Astrocyte of the spinal cord (primary cell): Measurements from ENCODE around the gene PERM1.

ENCODE experiments used
- DNase-seq: peaks from one replicate; pipeline ENCODE4 v3.0.0; 2011; ENCODE audit warnings: low read depth, low spot score
- H3K4me3 ChIP-seq: 2 replicates; pipeline ENCODE4 v1.5.1; 2011; ENCODE audit warnings: low read depth, mild to moderate bottlenecking, low read length, moderate library complexity
- CTCF ChIP-seq: IDR thresholded peaks from 2 replicates; pipeline ENCODE4 v1.5.1; 2012; ENCODE audit warnings: low read depth, mild to moderate bottlenecking, low read length, inconsistent platforms
- in situ Hi-C: cut with HindIII; loops from 2 replicates; pipeline ENCODE4 v1.10.0; 2017; ENCODE audit warnings: low sequenced_read_pairs

PERM1 gene

GRCh38 chr1:940107-941014, 41.5 kb downstream of the PERM1 start:
- H3K4me3 ChIP-seq: peak overlapping the region; percentile 26
- in situ Hi-C loops: no loop called here
- DNase-seq: peak; percentile 84
- TF ChIP-seq CTCF: no peak

- no peak for DNase-seq
- in situ Hi-C loops: no loop called here
- no peak overlapping the region for H3K4me3 ChIP-seq
- no peak for TF ChIP-seq CTCF
Measured at GRCh38 chr1:939511-940106, 42.3 kb downstream of the PERM1 start.

- TF ChIP-seq CTCF: no peak
- H3K4me3 ChIP-seq: no peak overlapping the region
- DNase-seq: no peak
- in situ Hi-C loops: no loop called here
Measured at GRCh38 chr1:938711-939489, 43.0 kb downstream of the PERM1 start.

GRCh38 chr1:938088-938683, 43.7 kb downstream of the PERM1 start:
- peak; percentile 29 for DNase-seq
- TF ChIP-seq CTCF: peak; percentile 46
- in situ Hi-C loops: no loop called here
- no peak overlapping the region for H3K4me3 ChIP-seq

- H3K4me3 ChIP-seq: no peak overlapping the region
- DNase-seq: no peak
- TF ChIP-seq CTCF: no peak
- in situ Hi-C loops: no loop called here
Measured at GRCh38 chr1:937521-937920, 44.4 kb downstream of the PERM1 start.
